GM19239 (cell line): ENCODE data around the gene ENTPD6.

ENCODE experiments used
- DNase-seq: peaks from one replicate; pipeline ENCODE4 v3.0.0; 2011; ENCODE audit warnings: low spot score; ENCODE audit not compliant: insufficient read length
- FAIRE-seq: peaks from 2 replicates; lab custom pipeline; 2011; peaks lifted over from hg19 to GRCh38; lab: Jason Lieb, UNC

ENTPD6 gene

GRCh38 chr20:25273046-25273445, 77.5 kb downstream of the ENTPD6 start:
- DNase-seq (no peak), FAIRE-seq (no peak)

- no peak for FAIRE-seq
- no peak for DNase-seq
These were observed 78.2 kb downstream of the ENTPD6 start for GRCh38 chr20:25273541-25274358.

- FAIRE-seq (no peak), DNase-seq (no peak)
These were observed 79.0 kb downstream of the ENTPD6 start for GRCh38 chr20:25274481-25274880.

GRCh38 chr20:25274891-25275812, 79.6 kb downstream of the ENTPD6 start:
- DNase-seq (no peak), FAIRE-seq (no peak)

GRCh38 chr20:25275813-25276532, 80.5 kb downstream of the ENTPD6 start:
- FAIRE-seq (no peak), DNase-seq (no peak)
